ENCODE data around the gene POP7. TPM values are rescaled to one million over a fixed set of nuclear protein-coding genes. Genes with fewer than 3 reads are reported as not detected.

The POP7 gene
- total and polyA plus RNA-seq, 2 experiments from 2014 or later = 39.2 to 48.7 TPM

DNA sequence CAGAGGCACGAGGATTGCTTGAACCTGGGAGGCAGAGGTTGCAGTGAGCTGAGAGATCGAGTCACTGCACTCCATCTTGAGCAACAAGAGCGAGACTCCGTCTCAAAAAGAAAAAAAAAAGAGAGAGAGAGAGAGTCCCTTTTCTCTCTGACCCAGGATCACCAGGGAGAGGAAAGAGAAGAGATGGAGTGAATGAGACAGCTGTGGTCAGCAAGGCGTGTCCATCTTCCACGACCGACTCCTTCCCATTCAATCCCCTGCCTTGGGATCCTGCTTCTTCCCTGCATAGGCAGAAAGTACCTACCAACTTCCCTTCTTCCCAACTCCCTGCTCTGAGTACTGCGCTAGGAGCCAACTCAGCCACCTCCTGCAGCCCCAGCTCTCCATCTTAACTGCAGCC is 22.3 kb downstream of the POP7 start:
- no peak overlapping the region for H2AFZ ChIP-seq
- H3K9me3 ChIP-seq (ENCODE audit: low read depth) = no peaks in the 10 kb centered on the region
- DNase-seq (ENCODE audit: low spot score) = no peak
- H4K20me1 ChIP-seq (ENCODE audit: insufficient read depth, poor library complexity, severe bottlenecking) = no peaks in the 10 kb centered on the region
- H3K27ac ChIP-seq = no peak overlapping the region
- no peaks in the 10 kb centered on the region for H3K9me2 ChIP-seq (replicated peaks; ENCODE audit: insufficient read depth)
- 82% methylated on average over 8 of the region's 8 CpGs for WGBS (ENCODE audit: low lambda C conversion rate, missing lambda C conversion rate)
- no peak overlapping the region for H3K4me2 ChIP-seq
- no peaks in the 10 kb centered on the region for H3K4me1 ChIP-seq (ENCODE audit: insufficient read depth)
- TF ChIP-seq EZH2 (IDR thresholded peaks at IDR 0.05; ENCODE audit: borderline replicate concordance) (no peak), EZH2phosphoT487 (IDR thresholded peaks at IDR 0.05; ENCODE audit: low read depth, severe bottlenecking, unreplicated experiment) (no peak)
- TF ChIP-seq, protein P1, sequence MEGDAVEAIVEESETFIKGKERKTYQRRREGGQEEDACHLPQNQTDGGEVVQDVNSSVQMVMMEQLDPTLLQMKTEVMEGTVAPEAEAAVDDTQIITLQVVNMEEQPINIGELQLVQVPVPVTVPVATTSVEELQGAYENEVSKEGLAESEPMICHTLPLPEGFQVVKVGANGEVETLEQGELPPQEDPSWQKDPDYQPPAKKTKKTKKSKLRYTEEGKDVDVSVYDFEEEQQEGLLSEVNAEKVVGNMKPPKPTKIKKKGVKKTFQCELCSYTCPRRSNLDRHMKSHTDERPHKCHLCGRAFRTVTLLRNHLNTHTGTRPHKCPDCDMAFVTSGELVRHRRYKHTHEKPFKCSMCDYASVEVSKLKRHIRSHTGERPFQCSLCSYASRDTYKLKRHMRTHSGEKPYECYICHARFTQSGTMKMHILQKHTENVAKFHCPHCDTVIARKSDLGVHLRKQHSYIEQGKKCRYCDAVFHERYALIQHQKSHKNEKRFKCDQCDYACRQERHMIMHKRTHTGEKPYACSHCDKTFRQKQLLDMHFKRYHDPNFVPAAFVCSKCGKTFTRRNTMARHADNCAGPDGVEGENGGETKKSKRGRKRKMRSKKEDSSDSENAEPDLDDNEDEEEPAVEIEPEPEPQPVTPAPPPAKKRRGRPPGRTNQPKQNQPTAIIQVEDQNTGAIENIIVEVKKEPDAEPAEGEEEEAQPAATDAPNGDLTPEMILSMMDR (IDR thresholded peaks at IDR 0.05; ENCODE audit: poor library complexity) = no peak
- H3K27me3 ChIP-seq = peaks cover 2% of the 10 kb centered on the region
- no peak overlapping the region for H3K4me3 ChIP-seq
- no peaks in the 10 kb centered on the region for H3K36me3 ChIP-seq (replicated peaks; ENCODE audit: insufficient read depth, low read depth)
- no peaks in the 10 kb centered on the region for H3K79me2 ChIP-seq

DNA sequence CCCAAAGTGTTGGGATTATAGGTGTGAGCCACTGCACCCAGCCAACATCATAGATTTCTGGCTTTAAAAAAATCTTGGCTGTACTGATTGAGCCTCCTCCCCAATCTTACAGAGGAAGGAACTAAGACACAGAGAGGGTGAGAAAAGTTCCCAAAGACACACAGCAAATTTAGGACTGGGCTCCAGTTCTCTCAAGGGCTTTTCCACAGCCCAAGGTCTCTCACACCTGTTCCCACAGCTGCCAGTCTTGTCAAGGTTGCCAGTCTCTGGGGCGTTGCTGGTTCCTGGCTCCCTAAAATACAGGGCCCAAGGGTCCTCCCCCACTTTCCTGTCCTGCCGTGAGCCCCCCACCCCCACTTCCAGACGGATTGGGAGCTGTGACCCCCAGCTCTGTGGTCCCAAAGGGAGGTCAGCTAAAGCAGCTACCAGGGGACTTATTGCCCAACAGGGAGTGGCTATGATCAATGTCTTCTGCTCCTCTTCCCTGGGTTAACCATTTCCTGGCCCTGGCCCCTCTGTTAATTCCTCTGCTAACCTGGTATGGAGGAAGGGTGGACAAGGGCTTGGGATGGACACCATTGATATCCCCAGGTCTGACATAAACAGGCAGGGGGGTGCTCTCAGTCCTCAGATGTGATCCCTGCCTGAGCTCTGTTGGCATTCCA is 24.3 kb downstream of the POP7 start:
- Histone ChIP-seq H3K4me2 (no peak overlapping the region), H3K4me1 (ENCODE audit: insufficient read depth) (no peaks in the 10 kb centered on the region), H3K4me3 (no peak overlapping the region), H3K36me3 (replicated peaks; ENCODE audit: insufficient read depth, low read depth) (no peaks in the 10 kb centered on the region), H3K9me3 (ENCODE audit: low read depth) (no peaks in the 10 kb centered on the region), H2AFZ (no peak overlapping the region), H3K27ac (no peak overlapping the region), H4K20me1 (ENCODE audit: insufficient read depth, poor library complexity, severe bottlenecking) (no peaks in the 10 kb centered on the region), H3K79me2 (no peaks in the 10 kb centered on the region), H3K9me2 (replicated peaks; ENCODE audit: insufficient read depth) (no peaks in the 10 kb centered on the region), H3K27me3 (no peaks in the 10 kb centered on the region)
- WGBS (ENCODE audit: low lambda C conversion rate, missing lambda C conversion rate) = 42% methylated on average over 3 of the region's 3 CpGs
- no peak for TF ChIP-seq EZH2 (IDR thresholded peaks at IDR 0.05; ENCODE audit: borderline replicate concordance)
- TF ChIP-seq, protein P1 (IDR thresholded peaks at IDR 0.05; ENCODE audit: poor library complexity) = no peak
- no peak for TF ChIP-seq EZH2phosphoT487 (IDR thresholded peaks at IDR 0.05; ENCODE audit: low read depth, severe bottlenecking, unreplicated experiment)
- DNase-seq (ENCODE audit: low spot score) = no peak

DNA sequence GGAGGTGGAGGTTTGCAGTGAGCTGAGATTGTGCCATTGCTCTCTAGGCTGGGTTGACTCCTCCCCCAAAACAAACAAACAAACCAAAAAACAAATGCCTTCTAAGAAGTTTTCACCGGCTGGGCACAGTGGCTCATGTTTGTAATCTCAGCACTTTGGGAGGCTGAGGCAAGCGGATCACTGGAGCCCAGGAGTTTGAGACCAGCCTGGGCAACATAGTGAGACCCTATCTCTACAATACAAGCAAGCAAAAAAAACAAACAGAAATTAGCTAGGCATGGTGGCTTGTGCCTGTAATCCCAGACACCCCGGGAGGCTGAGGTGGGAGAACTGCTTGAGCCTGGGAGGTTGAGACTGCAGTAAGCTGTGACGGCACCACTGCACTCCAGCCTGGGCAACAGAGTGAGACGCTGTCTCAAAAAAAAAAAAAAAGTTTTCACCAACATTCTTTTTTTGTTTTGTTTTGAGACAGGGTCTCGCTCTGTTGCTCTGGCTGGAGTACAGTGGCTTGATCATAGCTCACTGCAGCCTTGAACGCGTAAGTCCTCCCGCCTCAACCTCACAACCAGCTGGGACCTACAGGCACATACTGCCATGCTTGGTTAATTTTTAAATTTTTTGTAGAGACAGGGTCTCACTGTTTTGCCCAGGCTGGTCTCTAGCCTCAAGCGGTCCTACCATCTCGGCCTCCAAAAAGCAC is 26.2 kb downstream of the POP7 start:
- no peaks in the 10 kb centered on the region for H3K9me2 ChIP-seq (replicated peaks; ENCODE audit: insufficient read depth)
- H3K9me3 ChIP-seq (ENCODE audit: low read depth) = no peaks in the 10 kb centered on the region
- no peaks in the 10 kb centered on the region for H3K4me1 ChIP-seq (ENCODE audit: insufficient read depth)
- H3K27me3 ChIP-seq = no peaks in the 10 kb centered on the region
- H4K20me1 ChIP-seq (ENCODE audit: insufficient read depth, poor library complexity, severe bottlenecking) = no peaks in the 10 kb centered on the region
- H2AFZ ChIP-seq = no peak overlapping the region
- no peak overlapping the region for H3K4me2 ChIP-seq
- H3K36me3 ChIP-seq (replicated peaks; ENCODE audit: insufficient read depth, low read depth) = no peaks in the 10 kb centered on the region
- TF ChIP-seq, protein P1 (IDR thresholded peaks at IDR 0.05; ENCODE audit: poor library complexity) = no peak
- TF ChIP-seq EZH2phosphoT487 (IDR thresholded peaks at IDR 0.05; ENCODE audit: low read depth, severe bottlenecking, unreplicated experiment) (no peak), EZH2 (IDR thresholded peaks at IDR 0.05; ENCODE audit: borderline replicate concordance) (no peak)
- no peaks in the 10 kb centered on the region for H3K79me2 ChIP-seq
- H3K4me3 ChIP-seq = no peak overlapping the region
- no peak for DNase-seq (ENCODE audit: low spot score)
- WGBS (ENCODE audit: low lambda C conversion rate, missing lambda C conversion rate) = 80% methylated on average over 11 of the region's 11 CpGs
- H3K27ac ChIP-seq = no peak overlapping the region

All from hepatocyte (in vitro differentiated cells).